HepG2 (cell line): ENCODE measurements around the gene ETV3L. TPM values are rescaled to one million over a fixed set of nuclear protein-coding genes. Genes with fewer than 3 reads are reported as not detected.
A peak's percentile ranks its signal among the peaks of the same experiment; 100 is the strongest.

Source experiments
- ARID3A ChIP-seq: IDR thresholded peaks from 2 replicates; pipeline ENCODE4 v1.6.1; 2012; ENCODE audit warnings: low read depth, low read length, improper control_type of control experiment
- DPF2 ChIP-seq: sonication (generic); formaldehyde crosslinking; IDR thresholded peaks from 2 replicates; pipeline ENCODE4 v1.4.0; 2020; ENCODE audit warnings: mild to moderate bottlenecking, low read depth, missing genetic modification reagents, borderline replicate concordance
- GATA4 ChIP-seq: sonication (generic); IDR thresholded peaks from 2 replicates; pipeline ENCODE4 v1.6.1; 2016; ENCODE audit warnings: antibody characterized with exemption, low read depth, borderline replicate concordance
- GTF2F1 ChIP-seq: fragments of 150-350 bp; IDR thresholded peaks from 2 replicates; pipeline ENCODE4 v1.6.1; 2014; ENCODE audit warnings: low read length
- HOXA7 ChIP-seq: sonication (generic); formaldehyde crosslinking; IDR thresholded peaks from 2 replicates; pipeline ENCODE4 v1.8.1; 2022; ENCODE audit warnings: mild to moderate bottlenecking, missing genetic modification reagents, moderate library complexity
- KDM3A ChIP-seq: IDR thresholded peaks from 2 replicates; pipeline ENCODE4 v1.6.1; 2018; ENCODE audit warnings: low read depth, missing compliant biosample characterization
- NR2F1 ChIP-seq, 2 experiments: fragments of 450-650 bp in 1 of 2; formaldehyde crosslinking in 1 of 2; IDR thresholded peaks; 2 replicates each; pipeline versions ENCODE4 v1.5.0 to v1.6.1; 2016 to 2020; ENCODE audit warnings: mild to moderate bottlenecking in 1 of 2, missing compliant biosample characterization in 1 of 2, missing genetic modification reagents in 1 of 2, moderate library complexity in 1 of 2
- PAWR ChIP-seq: sonication (generic); formaldehyde crosslinking; IDR thresholded peaks from 2 replicates; pipeline ENCODE4 v1.4.0; 2020; ENCODE audit warnings: missing genetic modification reagents, mild to moderate bottlenecking, borderline replicate concordance
- PCBP2 ChIP-seq: fragments of 200-400 bp; formaldehyde crosslinking; optimal IDR thresholded peaks from 2 replicates; pipeline ENCODE3; 2018; ENCODE audit warnings: low read length, low read depth; ENCODE audit not compliant: poor library complexity, severe bottlenecking
- SALL1 ChIP-seq: sonication (generic); formaldehyde crosslinking; IDR thresholded peaks from 2 replicates; pipeline ENCODE4 v1.8.0; 2022; ENCODE audit warnings: mild to moderate bottlenecking, missing genetic modification reagents
- SMC3 ChIP-seq: IDR thresholded peaks from 2 replicates; pipeline ENCODE4 v1.6.1; 2011; ENCODE audit warnings: low read length, improper control_type of control experiment
- TBX3 ChIP-seq: fragments of 450-650 bp; IDR thresholded peaks from 2 replicates; pipeline ENCODE4 v1.6.1; 2017; ENCODE audit warnings: antibody characterized with exemption, mild to moderate bottlenecking, inconsistent platforms, borderline replicate concordance
- TCF12 ChIP-seq, 2 experiments: fragments of 450-650 bp in 1 of 2; sonication (generic) in 1 of 2; formaldehyde crosslinking in 1 of 2; IDR thresholded peaks; 2 replicates each; pipeline versions ENCODE4 v1.6.1 to v1.8.0; 2017 to 2022; ENCODE audit warnings: antibody characterized with exemption in 1 of 2, mild to moderate bottlenecking in 1 of 2, missing genetic modification reagents in 1 of 2, moderate library complexity in 1 of 2
- ZGPAT ChIP-seq: IDR thresholded peaks from 2 replicates; pipeline ENCODE4 v1.6.1; 2016; ENCODE audit warnings: mild to moderate bottlenecking
- ZNF33B ChIP-seq: sonication (generic); formaldehyde crosslinking; IDR thresholded peaks from 2 replicates; pipeline ENCODE4 v1.5.1; 2020; ENCODE audit warnings: mild to moderate bottlenecking, missing genetic modification reagents
- ZNF672 ChIP-seq: sonication (generic); formaldehyde crosslinking; IDR thresholded peaks from 2 replicates; pipeline ENCODE4 v1.8.1; 2022; ENCODE audit warnings: missing genetic modification reagents
- polyA plus RNA-seq, 8 experiments: library from polyadenylated mRNA; depleted of rRNA in 3 of 8; stranded (reverse) in 7 of 8; unstranded in 1 of 8; fragments of >200 nt; fragmentation: Illumina TruSeq in 4 of 8; extraction: Trizol in 4 of 8; gene quantifications; 2 replicates each; pipeline versions ENCODE4 v1.2.1 to v1.2.3, GENCODE V29; 2011 to 2016; ENCODE audit warnings: low read depth in 4 of 8, missing spikeins in 1 of 8, mixed read lengths in 1 of 8; ENCODE audit not compliant: insufficient read depth in 1 of 8
- total RNA-seq, 5 experiments: library from RNA; depleted of rRNA; stranded (reverse); fragments of >200 nt; fragmentation: Illumina TruSeq; extraction: Trizol; gene quantifications; 2 replicates each; pipeline ENCODE4 v1.2.3, GENCODE V29; 2016; ENCODE audit warnings: low read depth in 1 of 5
- TF ChIP-seq, protein P1 (sequence below): sonication (generic); formaldehyde crosslinking; IDR thresholded peaks from 2 replicates; pipeline ENCODE4 v1.4.0; 2020; ENCODE audit warnings: mild to moderate bottlenecking, missing genetic modification reagents
- TF ChIP-seq, protein P2 (sequence below): sonication (generic); formaldehyde crosslinking; IDR thresholded peaks from 2 replicates; pipeline ENCODE4 v1.5.1; 2020; ENCODE audit warnings: mild to moderate bottlenecking, moderate library complexity, missing genetic modification reagents

The ETV3L gene
- total and polyA plus RNA-seq, 2 of the 13 experiments (the other 11 are each of a cell fraction or from before 2014, with no cell fraction given), result not detected

DNA sequence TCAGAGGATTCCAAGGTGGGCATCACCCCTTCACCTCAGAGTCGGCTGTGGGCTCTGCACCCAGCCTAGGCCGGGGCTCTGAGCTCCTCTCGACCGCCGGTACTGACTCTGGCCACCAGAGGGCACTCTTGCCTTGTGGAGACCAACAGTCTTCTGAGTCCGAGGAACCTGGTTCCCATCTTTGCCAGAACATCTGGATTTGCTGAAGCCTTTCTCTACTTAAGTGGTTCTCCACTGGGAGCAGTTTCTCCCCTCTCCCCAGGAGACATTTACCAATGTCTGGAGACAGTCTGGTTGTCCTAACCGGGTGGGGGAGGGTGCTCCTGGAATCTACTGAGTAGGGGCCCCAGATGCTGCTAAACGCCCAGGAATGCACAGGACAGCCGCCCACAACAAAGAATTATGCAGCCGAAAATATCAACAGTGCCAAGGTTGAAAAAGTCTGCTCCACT lies 9.4 kb downstream of the ETV3L start (continued):
- 0 out of 2 replicates have a peak, but pooled peaks have one; percentile 36 for TF ChIP-seq ZGPAT (CRISPR knock-in tag)
- TF ChIP-seq TBX3, result no peak
- TF ChIP-seq GATA4, result no peak
- no peak for TF ChIP-seq ARID3A
- TF ChIP-seq, protein P1, sequence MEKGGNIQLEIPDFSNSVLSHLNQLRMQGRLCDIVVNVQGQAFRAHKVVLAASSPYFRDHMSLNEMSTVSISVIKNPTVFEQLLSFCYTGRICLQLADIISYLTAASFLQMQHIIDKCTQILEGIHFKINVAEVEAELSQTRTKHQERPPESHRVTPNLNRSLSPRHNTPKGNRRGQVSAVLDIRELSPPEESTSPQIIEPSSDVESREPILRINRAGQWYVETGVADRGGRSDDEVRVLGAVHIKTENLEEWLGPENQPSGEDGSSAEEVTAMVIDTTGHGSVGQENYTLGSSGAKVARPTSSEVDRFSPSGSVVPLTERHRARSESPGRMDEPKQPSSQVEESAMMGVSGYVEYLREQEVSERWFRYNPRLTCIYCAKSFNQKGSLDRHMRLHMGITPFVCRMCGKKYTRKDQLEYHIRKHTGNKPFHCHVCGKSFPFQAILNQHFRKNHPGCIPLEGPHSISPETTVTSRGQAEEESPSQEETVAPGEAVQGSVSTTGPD, result no peak
- TF ChIP-seq DPF2, result no peak
- TF ChIP-seq KDM3A, result 0 out of 2 replicates have a peak, but pooled peaks have one; percentile 51
- no peak; the same call in 1 of the 2 replicates for TF ChIP-seq SALL1 (CRISPR knock-in tag)
- TF ChIP-seq ZNF33B (CRISPR knock-in tag), result no peak
- TF ChIP-seq, protein P2, sequence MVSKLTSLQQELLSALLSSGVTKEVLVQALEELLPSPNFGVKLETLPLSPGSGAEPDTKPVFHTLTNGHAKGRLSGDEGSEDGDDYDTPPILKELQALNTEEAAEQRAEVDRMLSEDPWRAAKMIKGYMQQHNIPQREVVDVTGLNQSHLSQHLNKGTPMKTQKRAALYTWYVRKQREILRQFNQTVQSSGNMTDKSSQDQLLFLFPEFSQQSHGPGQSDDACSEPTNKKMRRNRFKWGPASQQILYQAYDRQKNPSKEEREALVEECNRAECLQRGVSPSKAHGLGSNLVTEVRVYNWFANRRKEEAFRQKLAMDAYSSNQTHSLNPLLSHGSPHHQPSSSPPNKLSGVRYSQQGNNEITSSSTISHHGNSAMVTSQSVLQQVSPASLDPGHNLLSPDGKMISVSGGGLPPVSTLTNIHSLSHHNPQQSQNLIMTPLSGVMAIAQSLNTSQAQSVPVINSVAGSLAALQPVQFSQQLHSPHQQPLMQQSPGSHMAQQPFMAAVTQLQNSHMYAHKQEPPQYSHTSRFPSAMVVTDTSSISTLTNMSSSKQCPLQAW (CRISPR knock-in tag), result peak; percentile 37; the same call in 1 of the 2 replicates
- TF ChIP-seq HOXA7, result no peak
- TF ChIP-seq TCF12 (IDR thresholded peaks at IDR 0.05), result no peak
- no peak for TF ChIP-seq TCF12 (CRISPR knock-in tag; IDR thresholded peaks at IDR 0.05)
- TF ChIP-seq PAWR, result no peak
- no peak for TF ChIP-seq PCBP2
- no peak for TF ChIP-seq NR2F1 (CRISPR knock-in tag; IDR thresholded peaks at IDR 0.05)
- no peak for TF ChIP-seq ZNF672 (CRISPR knock-in tag)
- TF ChIP-seq GTF2F1, result no peak
- TF ChIP-seq SMC3, result peak; percentile 80
